Measurements from ENCODE around the gene SOS2.
A peak's percentile ranks its signal among the peaks of the same experiment; 100 is the strongest.

Gene SOS2

DNA sequence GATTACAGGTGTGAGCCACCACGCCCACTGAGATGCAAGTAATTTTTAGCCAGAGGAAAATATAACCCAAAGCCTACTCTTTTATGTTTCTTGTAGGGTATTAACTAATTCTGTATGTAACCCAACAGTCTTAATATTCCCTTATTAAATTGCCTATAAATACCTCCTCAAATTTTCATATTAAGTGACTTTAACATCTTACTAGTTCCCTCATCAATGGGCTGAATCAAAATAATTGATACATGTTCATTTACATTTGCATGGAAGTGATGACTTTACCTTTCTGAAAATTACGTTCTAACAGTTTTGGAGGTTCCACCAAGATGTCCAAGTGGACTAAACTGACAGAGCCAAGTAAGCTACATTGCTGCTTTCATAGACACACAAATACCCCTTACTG, 3.1 kb downstream of the SOS2 start:
- H3K9me3 ChIP-seq (ENCODE audit: control insufficient read depth, insufficient read depth, low read depth, low read length) = no peaks in the 10 kb centered on the region
- H3K4me3 ChIP-seq (ENCODE audit: low read depth, low read length) = no peak overlapping the region
- H3K9ac ChIP-seq (ENCODE audit: low read length) = no peak overlapping the region
- H3K27ac ChIP-seq (ENCODE audit: low read depth, low read length) = no peak overlapping the region
- 0 out of 2 replicates have a peak, but pooled peaks cover 9% of the 10 kb centered on the region for H3K36me3 ChIP-seq (ENCODE audit: control insufficient read depth, insufficient read depth, low read length)
- peaks cover 17% of the 10 kb centered on the region for H3K4me1 ChIP-seq (ENCODE audit: control insufficient read depth, insufficient read depth, low read length)
- H3K27me3 ChIP-seq (ENCODE audit: control insufficient read depth, insufficient read depth, low read length) = no peaks in the 10 kb centered on the region; the same call in 1 of the 2 replicates

GRCh38 chr14:50225974-50226297, 5.4 kb downstream of the SOS2 start:
- Histone ChIP-seq H3K4me3 (ENCODE audit: low read depth, low read length) (no peak overlapping the region), H3K27me3 (ENCODE audit: control insufficient read depth, insufficient read depth, low read length) (no peaks in the 10 kb centered on the region), H3K36me3 (ENCODE audit: control insufficient read depth, insufficient read depth, low read length) (0 out of 2 replicates have a peak, but pooled peaks cover 9% of the 10 kb centered on the region), H3K27ac (ENCODE audit: low read depth, low read length) (peak overlapping the region; percentile 3; the same call in 1 of the 2 replicates), H3K9ac (ENCODE audit: low read length) (no peak overlapping the region), H3K9me3 (ENCODE audit: control insufficient read depth, insufficient read depth, low read depth, low read length) (no peaks in the 10 kb centered on the region), H3K4me1 (ENCODE audit: control insufficient read depth, insufficient read depth, low read length) (peaks cover 17% of the 10 kb centered on the region)

DNA sequence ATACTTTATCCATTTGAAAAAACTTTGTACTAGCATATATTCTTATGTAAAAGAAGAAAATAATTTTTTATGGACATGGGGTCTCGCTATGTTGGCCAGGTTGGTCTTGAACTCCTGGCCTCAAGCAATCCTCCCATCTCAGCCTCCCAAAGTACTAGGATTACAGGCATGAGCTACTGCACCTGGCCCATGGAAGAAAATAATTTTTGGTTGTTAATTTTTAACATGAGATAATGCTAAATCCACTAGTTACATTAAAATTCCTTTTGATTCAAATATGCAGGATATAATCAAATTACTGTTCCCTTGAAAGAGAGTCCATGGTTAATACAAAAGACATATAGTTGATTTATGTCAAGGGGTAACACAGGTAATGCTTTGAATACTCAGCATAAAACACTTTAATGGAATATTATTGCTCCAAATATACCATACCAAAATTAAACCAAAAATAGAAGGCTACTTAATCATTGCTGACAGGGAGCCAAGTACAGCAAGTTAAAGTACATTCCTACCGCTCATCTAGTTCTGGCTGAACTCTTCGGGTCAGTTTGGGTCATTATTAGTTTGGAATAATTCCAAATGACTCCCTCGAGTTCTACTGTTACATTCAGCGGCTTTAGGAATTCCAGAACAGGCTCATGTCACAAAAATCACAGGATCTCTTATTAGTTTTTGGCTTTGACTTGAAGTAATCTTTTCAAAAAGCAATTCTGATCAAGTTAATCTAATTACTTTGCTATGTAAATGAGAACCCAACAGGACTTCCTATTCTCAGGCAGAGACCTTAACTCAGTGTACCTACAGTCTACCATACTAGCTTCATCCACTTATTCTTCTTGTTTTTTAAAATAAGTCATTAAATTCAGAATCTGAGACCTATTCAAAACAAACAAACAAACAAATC, 6.1 kb downstream of the SOS2 start:
- Histone ChIP-seq H3K9ac (ENCODE audit: low read length) (no peak overlapping the region), H3K27ac (ENCODE audit: low read depth, low read length) (peak overlapping the region; percentile 3; the same call in 1 of the 2 replicates), H3K4me3 (ENCODE audit: low read depth, low read length) (no peak overlapping the region), H3K36me3 (ENCODE audit: control insufficient read depth, insufficient read depth, low read length) (0 out of 2 replicates have a peak, but pooled peaks cover 9% of the 10 kb centered on the region), H3K27me3 (ENCODE audit: control insufficient read depth, insufficient read depth, low read length) (no peaks in the 10 kb centered on the region), H3K4me1 (ENCODE audit: control insufficient read depth, insufficient read depth, low read length) (peaks cover 17% of the 10 kb centered on the region), H3K9me3 (ENCODE audit: control insufficient read depth, insufficient read depth, low read depth, low read length) (no peaks in the 10 kb centered on the region)

DNA sequence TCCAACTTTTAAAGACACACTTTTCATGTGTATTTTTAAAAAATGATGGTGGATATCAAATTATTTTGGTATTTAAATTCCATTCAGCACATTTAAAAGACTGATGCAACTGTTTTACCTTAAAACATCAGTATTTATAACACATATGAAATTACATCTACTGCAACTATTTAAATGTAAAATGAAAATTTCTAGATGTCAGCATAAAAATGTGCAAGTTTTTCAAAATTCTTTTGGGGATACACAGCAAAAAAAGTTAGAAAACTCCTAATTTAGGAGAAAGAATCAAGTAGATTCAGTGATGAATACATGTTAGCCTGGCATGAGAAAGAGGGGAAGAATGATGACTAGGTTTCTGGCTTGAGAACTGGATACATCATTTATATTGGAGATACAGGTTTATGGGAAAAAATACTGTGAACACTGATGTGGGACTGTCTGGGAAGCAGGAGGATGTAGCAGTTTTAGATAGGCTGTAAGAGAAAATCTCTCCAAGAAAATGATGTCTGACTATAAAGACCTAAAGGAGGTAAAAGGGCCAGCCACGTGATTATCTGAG, 9.2 kb downstream of the SOS2 start:
- Histone ChIP-seq H3K4me1 (ENCODE audit: control insufficient read depth, insufficient read depth, low read length) (peaks cover 12% of the 10 kb centered on the region), H3K36me3 (ENCODE audit: control insufficient read depth, insufficient read depth, low read length) (no peaks in the 10 kb centered on the region), H3K4me3 (ENCODE audit: low read depth, low read length) (no peak overlapping the region), H3K27me3 (ENCODE audit: control insufficient read depth, insufficient read depth, low read length) (no peaks in the 10 kb centered on the region), H3K27ac (ENCODE audit: low read depth, low read length) (no peak overlapping the region), H3K9ac (ENCODE audit: low read length) (no peak overlapping the region), H3K9me3 (ENCODE audit: control insufficient read depth, insufficient read depth, low read depth, low read length) (no peaks in the 10 kb centered on the region)

GRCh38 chr14:50218501-50218900, 12.9 kb downstream of the SOS2 start:
- no peak overlapping the region for H3K27ac ChIP-seq (ENCODE audit: low read depth, low read length)
- H3K27me3 ChIP-seq (ENCODE audit: control insufficient read depth, insufficient read depth, low read length) = no peaks in the 10 kb centered on the region
- no peak overlapping the region for H3K4me3 ChIP-seq (ENCODE audit: low read depth, low read length)
- H3K9me3 ChIP-seq (ENCODE audit: control insufficient read depth, insufficient read depth, low read depth, low read length) = no peaks in the 10 kb centered on the region
- no peaks in the 10 kb centered on the region for H3K36me3 ChIP-seq (ENCODE audit: control insufficient read depth, insufficient read depth, low read length)
- no peak overlapping the region for H3K9ac ChIP-seq (ENCODE audit: low read length)
- no peaks in the 10 kb centered on the region for H3K4me1 ChIP-seq (ENCODE audit: control insufficient read depth, insufficient read depth, low read length)

GRCh38 chr14:50215416-50215815, 16.0 kb downstream of the SOS2 start:
- no peak overlapping the region for H3K27ac ChIP-seq (ENCODE audit: low read depth, low read length)
- H3K36me3 ChIP-seq (ENCODE audit: control insufficient read depth, insufficient read depth, low read length) = no peaks in the 10 kb centered on the region
- H3K4me3 ChIP-seq (ENCODE audit: low read depth, low read length) = no peak overlapping the region
- H3K9ac ChIP-seq (ENCODE audit: low read length) = no peak overlapping the region
- no peaks in the 10 kb centered on the region for H3K9me3 ChIP-seq (ENCODE audit: control insufficient read depth, insufficient read depth, low read depth, low read length)
- no peaks in the 10 kb centered on the region for H3K4me1 ChIP-seq (ENCODE audit: control insufficient read depth, insufficient read depth, low read length)
- H3K27me3 ChIP-seq (ENCODE audit: control insufficient read depth, insufficient read depth, low read length) = no peaks in the 10 kb centered on the region

GRCh38 chr14:50213795-50214194, 17.6 kb downstream of the SOS2 start:
- no peaks in the 10 kb centered on the region for H3K4me1 ChIP-seq (ENCODE audit: control insufficient read depth, insufficient read depth, low read length)
- no peak overlapping the region for H3K9ac ChIP-seq (ENCODE audit: low read length)
- H3K27me3 ChIP-seq (ENCODE audit: control insufficient read depth, insufficient read depth, low read length) = no peaks in the 10 kb centered on the region
- no peak overlapping the region for H3K27ac ChIP-seq (ENCODE audit: low read depth, low read length)
- no peaks in the 10 kb centered on the region for H3K36me3 ChIP-seq (ENCODE audit: control insufficient read depth, insufficient read depth, low read length)
- no peaks in the 10 kb centered on the region for H3K9me3 ChIP-seq (ENCODE audit: control insufficient read depth, insufficient read depth, low read depth, low read length)
- no peak overlapping the region for H3K4me3 ChIP-seq (ENCODE audit: low read depth, low read length)

DNA sequence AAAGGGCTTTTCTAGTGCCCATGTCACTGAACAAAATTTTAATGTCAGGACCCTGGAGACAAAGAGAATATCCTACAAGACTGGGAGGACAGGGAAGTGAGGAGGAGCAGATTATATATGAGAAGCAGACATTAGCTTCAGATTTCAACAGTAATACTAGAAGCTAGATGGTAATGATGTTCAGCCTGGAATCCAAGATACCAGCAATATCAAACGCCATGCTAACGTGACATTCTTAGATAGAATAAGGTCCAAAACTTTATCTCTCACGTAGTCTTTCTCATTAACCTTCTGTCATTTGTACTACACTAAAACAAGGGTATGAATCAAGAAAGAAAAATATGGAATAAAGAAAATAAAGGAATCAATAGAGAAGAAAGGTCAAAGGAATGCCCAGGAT, 18.7 kb downstream of the SOS2 start:
- H3K9me3 ChIP-seq (ENCODE audit: control insufficient read depth, insufficient read depth, low read depth, low read length) = no peaks in the 10 kb centered on the region
- H3K36me3 ChIP-seq (ENCODE audit: control insufficient read depth, insufficient read depth, low read length) = no peaks in the 10 kb centered on the region
- H3K4me1 ChIP-seq (ENCODE audit: control insufficient read depth, insufficient read depth, low read length) = no peaks in the 10 kb centered on the region
- H3K27ac ChIP-seq (ENCODE audit: low read depth, low read length) = no peak overlapping the region
- H3K9ac ChIP-seq (ENCODE audit: low read length) = no peak overlapping the region
- no peaks in the 10 kb centered on the region for H3K27me3 ChIP-seq (ENCODE audit: control insufficient read depth, insufficient read depth, low read length)
- no peak overlapping the region for H3K4me3 ChIP-seq (ENCODE audit: low read depth, low read length)

GRCh38 chr14:50210074-50210473, 21.3 kb downstream of the SOS2 start:
- Histone ChIP-seq H3K4me1 (ENCODE audit: control insufficient read depth, insufficient read depth, low read length) (no peaks in the 10 kb centered on the region), H3K9me3 (ENCODE audit: control insufficient read depth, insufficient read depth, low read depth, low read length) (no peaks in the 10 kb centered on the region), H3K27me3 (ENCODE audit: control insufficient read depth, insufficient read depth, low read length) (no peaks in the 10 kb centered on the region), H3K27ac (ENCODE audit: low read depth, low read length) (no peak overlapping the region), H3K4me3 (ENCODE audit: low read depth, low read length) (no peak overlapping the region), H3K9ac (ENCODE audit: low read length) (no peak overlapping the region), H3K36me3 (ENCODE audit: control insufficient read depth, insufficient read depth, low read length) (no peaks in the 10 kb centered on the region)

DNA sequence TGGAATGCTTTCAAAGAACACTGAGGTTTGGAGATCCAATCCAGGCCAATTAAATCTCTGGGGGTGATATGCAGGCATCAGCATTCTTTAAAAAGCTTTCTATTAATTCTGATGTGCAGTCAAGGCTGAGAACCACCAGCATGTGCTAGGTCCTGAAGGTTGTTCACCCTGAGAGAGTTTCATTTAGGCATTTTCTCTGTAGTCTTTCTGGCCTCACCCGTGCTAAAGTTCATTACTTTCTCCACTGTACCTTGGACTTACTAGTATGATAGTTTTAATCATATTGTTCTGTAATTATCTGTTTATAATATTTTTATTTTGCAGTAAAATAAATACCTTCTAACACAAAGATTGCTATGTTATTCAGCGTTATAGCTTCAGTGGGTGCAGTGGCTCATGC, 32.9 kb downstream of the SOS2 start:
- Histone ChIP-seq H3K4me1 (ENCODE audit: control insufficient read depth, insufficient read depth, low read length) (no peaks in the 10 kb centered on the region), H3K4me3 (ENCODE audit: low read depth, low read length) (no peak overlapping the region), H3K9me3 (ENCODE audit: control insufficient read depth, insufficient read depth, low read depth, low read length) (no peaks in the 10 kb centered on the region), H3K27ac (ENCODE audit: low read depth, low read length) (no peak overlapping the region), H3K36me3 (ENCODE audit: control insufficient read depth, insufficient read depth, low read length) (peaks cover 4% of the 10 kb centered on the region; the same call in 1 of the 2 replicates), H3K9ac (ENCODE audit: low read length) (no peak overlapping the region), H3K27me3 (ENCODE audit: control insufficient read depth, insufficient read depth, low read length) (no peaks in the 10 kb centered on the region)

GRCh38 chr14:50191499-50191898, 39.9 kb downstream of the SOS2 start:
- no peaks in the 10 kb centered on the region for H3K9me3 ChIP-seq (ENCODE audit: control insufficient read depth, insufficient read depth, low read depth, low read length)
- no peak overlapping the region for H3K9ac ChIP-seq (ENCODE audit: low read length)
- H3K27ac ChIP-seq (ENCODE audit: low read depth, low read length) = no peak overlapping the region
- no peaks in the 10 kb centered on the region for H3K4me1 ChIP-seq (ENCODE audit: control insufficient read depth, insufficient read depth, low read length)
- H3K27me3 ChIP-seq (ENCODE audit: control insufficient read depth, insufficient read depth, low read length) = no peaks in the 10 kb centered on the region
- H3K4me3 ChIP-seq (ENCODE audit: low read depth, low read length) = no peak overlapping the region
- 0 out of 2 replicates have a peak, but pooled peaks cover 4% of the 10 kb centered on the region for H3K36me3 ChIP-seq (ENCODE audit: control insufficient read depth, insufficient read depth, low read length)
